GM19240 (cell line): ENCODE results near the gene HUS1.
"Not testable (repeated sequence)": the region's sequence is repeated elsewhere in the genome, so short reads cannot be mapped to it uniquely, and the experiment has no call there.

Experiments
- DNase-seq: peaks from one replicate; pipeline ENCODE4 v3.0.0; 2011; ENCODE audit warnings: low spot score; ENCODE audit not compliant: insufficient read length

Gene HUS1

GRCh38 chr7:47980648-47981047 is 1.2 kb upstream of the HUS1 start:
- DNase-seq, result not testable (repeated sequence)

GRCh38 chr7:47979832-47980181 is 392 bp upstream of the HUS1 start:
- no peak for DNase-seq

- no peak for DNase-seq
Measured at GRCh38 chr7:47978790-47979144, 648 bp downstream of the HUS1 start.

- DNase-seq, result no peak
Measured at GRCh38 chr7:47973739-47974138, 5.7 kb downstream of the HUS1 start.

- no peak for DNase-seq
Measured at GRCh38 chr7:47970761-47971160, 8.7 kb downstream of the HUS1 start.

- DNase-seq, result peak; percentile 65
Measured at GRCh38 chr7:47968847-47969774, 10.3 kb downstream of the HUS1 start.

GRCh38 chr7:47967708-47968107 is 11.7 kb downstream of the HUS1 start:
- DNase-seq, result no peak

GRCh38 chr7:47967123-47967522 is 12.3 kb downstream of the HUS1 start:
- no peak for DNase-seq

- DNase-seq, result no peak
Measured at GRCh38 chr7:47965456-47965855, 14.0 kb downstream of the HUS1 start.

- DNase-seq, result no peak
Measured at GRCh38 chr7:47962262-47962661, 17.2 kb downstream of the HUS1 start.

- DNase-seq, result no peak
Measured at GRCh38 chr7:47957156-47957555, 22.3 kb downstream of the HUS1 start.

- no peak for DNase-seq
Measured at GRCh38 chr7:47956220-47956619, 23.2 kb downstream of the HUS1 start.

GRCh38 chr7:47954231-47954911 is 25.0 kb downstream of the HUS1 start:
- no peak for DNase-seq

- peak; percentile 45 for DNase-seq
Measured at GRCh38 chr7:47953822-47954221, 25.6 kb downstream of the HUS1 start.

- no peak for DNase-seq
Measured at GRCh38 chr7:47952224-47952623, 27.2 kb downstream of the HUS1 start.

GRCh38 chr7:47951374-47951773 is 28.0 kb downstream of the HUS1 start:
- no peak for DNase-seq

- DNase-seq, result no peak
Measured at GRCh38 chr7:47950714-47951113, 28.7 kb downstream of the HUS1 start.

- no peak for DNase-seq
Measured at GRCh38 chr7:47949703-47950102, 29.7 kb downstream of the HUS1 start.

GRCh38 chr7:47948141-47948790 is 31.1 kb downstream of the HUS1 start, which contains the start of gene PKD1L1:
Gene PKD1L1 (minus strand): TSS chr7:47948466. CDS start chr7:47948440, 26 bp downstream.
- no peak for DNase-seq

GRCh38 chr7:47947355-47947749 is 32.1 kb downstream of the HUS1 start:
- DNase-seq, result no peak

- DNase-seq, result no peak
Measured at GRCh38 chr7:47946581-47947354, 32.6 kb downstream of the HUS1 start.
